ENCODE measurements around the gene GNAS.

- no peak for TF ChIP-seq CTCF (IDR thresholded peaks at IDR 0.05; ENCODE audit: insufficient read depth, low read depth, low read length)
- TF ChIP-seq EZH2 (IDR thresholded peaks at IDR 0.05; ENCODE audit: insufficient read depth, low read length): no peak
Observed at GRCh38 chr20:58836616-58837204, 15.8 kb upstream of the GNAS start.
